SIG-M5 treated with dmso at 0.1 percent for 504 hours (cell line): ENCODE data around the gene UFSP2.

Experiments used
- DNase-seq: peaks from one replicate; lab custom pipeline; 2025; ENCODE audit not compliant: unreplicated experiment; lab: John Stamatoyannopoulos, UW

UFSP2 gene, protein sequence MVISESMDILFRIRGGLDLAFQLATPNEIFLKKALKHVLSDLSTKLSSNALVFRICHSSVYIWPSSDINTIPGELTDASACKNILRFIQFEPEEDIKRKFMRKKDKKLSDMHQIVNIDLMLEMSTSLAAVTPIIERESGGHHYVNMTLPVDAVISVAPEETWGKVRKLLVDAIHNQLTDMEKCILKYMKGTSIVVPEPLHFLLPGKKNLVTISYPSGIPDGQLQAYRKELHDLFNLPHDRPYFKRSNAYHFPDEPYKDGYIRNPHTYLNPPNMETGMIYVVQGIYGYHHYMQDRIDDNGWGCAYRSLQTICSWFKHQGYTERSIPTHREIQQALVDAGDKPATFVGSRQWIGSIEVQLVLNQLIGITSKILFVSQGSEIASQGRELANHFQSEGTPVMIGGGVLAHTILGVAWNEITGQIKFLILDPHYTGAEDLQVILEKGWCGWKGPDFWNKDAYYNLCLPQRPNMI

DNA sequence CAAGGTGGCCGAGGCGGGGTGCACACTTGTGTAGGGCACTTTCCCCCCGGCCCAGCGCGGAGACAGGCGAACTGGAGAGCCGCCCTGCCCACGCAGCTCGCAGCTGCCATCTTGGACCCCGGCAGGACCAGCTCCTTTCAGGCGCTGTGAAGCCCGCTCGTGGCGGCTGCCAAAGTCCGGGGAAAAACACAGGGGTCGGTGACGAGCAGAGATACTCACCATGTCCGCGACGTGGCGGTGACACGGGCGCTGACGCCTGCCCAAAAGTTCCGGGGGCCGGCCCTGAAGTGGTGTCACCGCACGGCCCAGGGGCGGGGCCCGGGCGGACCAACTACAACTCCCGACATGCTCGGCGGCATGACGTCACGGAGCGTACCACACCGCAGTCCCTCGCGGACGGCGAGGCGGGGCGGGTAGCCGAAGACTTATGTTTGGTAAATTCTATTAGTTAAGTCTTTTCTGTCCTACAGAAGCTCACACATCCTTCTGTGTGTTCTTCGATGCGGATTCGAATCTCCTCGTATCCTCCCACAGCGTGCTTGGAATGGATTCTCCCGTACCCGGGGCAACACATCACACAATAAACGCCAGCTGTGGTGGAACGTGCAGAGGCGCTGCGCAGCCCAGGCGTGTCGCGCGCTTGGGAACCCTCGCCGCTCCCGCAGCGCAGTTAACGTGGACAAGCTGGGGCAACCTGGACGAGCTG, at the start of gene UFSP2:
TSS of gene UFSP2 (minus strand) at position 318 of the 706 bp plus-strand sequence. CDS start at position 222, 96 bp downstream.
- peak; percentile 80 for DNase-seq

DNA sequence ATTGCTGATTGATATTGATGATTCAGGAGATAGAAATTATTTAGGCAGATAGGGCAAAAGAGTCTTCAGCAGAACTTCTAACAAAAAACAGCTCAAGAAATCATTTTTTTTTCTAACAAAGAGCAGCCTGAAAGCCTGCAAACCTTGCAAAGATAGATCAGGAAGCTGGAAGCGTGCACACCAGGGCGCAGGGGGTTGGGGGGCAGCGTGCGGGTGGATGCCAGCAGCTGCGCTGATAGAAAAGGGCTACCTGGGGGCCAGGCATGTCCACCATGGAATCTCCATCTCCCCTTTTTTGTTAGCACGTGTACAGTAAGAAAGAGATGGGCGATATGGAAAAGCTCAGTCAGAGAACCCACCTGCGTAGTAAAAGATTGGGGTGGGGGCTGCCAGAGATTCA, 47.5 kb upstream of the UFSP2 start:
- DNase-seq = no peak

DNA sequence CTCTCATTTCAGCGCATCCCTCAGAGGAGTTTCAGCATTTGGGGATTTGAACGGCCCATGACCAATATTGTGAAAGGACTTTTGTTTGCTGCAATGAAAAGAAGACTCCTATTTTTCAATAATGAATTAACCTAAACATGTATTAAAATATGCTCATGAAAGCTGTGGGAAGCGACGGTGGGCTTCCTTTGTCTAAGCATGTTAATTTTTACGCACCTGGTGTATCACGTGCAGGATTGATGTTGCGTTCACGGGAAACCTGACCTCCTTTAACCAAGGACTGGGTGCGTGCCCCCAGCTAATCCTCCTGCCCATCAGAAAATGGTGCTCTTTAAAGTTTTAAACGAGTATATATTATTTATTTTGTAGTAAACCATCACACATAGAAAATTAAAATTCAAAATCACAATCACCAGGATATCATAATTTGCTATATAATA, 46.4 kb upstream of the UFSP2 start:
- no peak for DNase-seq

DNA sequence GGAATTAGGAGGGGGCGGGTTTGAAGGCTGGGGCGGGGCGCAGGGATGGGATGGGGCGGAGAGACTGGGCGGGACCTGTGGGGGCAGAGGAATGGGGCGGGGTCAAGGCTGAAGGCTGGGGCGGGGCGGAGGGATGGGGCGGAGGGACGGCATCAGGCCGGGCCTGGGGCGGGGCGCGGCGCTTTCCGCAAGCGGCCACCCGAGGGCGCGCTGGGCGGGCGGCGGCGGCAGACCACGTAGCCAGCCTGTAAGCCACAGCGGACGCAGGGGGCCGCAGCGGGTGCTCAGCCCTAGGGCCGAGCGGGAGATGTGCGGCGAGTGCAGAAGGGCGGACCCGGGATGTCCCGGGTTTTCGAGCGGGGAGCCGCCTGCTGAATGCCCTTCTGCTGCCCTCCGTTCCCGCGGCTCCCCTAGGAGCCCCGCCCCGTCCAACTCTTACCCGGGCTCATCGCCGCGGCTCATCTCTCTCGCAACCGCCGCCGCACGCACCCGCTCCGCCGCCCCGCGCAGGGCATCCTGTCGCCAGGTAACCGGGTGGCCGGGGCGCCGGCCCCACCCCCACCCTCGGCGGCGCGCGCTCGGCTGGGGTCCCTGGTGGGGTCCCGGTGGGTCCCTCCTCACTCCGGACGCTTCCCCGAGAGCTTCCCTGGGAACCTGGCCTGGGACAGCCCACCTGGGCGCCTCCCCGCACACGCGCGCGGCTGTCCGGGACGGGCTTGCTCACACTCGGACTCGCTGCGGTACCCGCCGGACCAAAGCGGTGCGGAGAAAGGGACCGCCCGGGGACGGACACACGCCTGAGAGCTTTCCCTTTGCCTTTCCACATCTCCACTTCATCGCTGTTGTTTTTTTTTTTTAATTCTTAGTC, 45.7 kb upstream of the UFSP2 start, which contains the start of gene CCDC110:
TSS of gene CCDC110 (minus strand) at position 499 of the 868 bp plus-strand sequence. CDS start at position 449, 50 bp downstream.
- peak; percentile 78 for DNase-seq

DNA sequence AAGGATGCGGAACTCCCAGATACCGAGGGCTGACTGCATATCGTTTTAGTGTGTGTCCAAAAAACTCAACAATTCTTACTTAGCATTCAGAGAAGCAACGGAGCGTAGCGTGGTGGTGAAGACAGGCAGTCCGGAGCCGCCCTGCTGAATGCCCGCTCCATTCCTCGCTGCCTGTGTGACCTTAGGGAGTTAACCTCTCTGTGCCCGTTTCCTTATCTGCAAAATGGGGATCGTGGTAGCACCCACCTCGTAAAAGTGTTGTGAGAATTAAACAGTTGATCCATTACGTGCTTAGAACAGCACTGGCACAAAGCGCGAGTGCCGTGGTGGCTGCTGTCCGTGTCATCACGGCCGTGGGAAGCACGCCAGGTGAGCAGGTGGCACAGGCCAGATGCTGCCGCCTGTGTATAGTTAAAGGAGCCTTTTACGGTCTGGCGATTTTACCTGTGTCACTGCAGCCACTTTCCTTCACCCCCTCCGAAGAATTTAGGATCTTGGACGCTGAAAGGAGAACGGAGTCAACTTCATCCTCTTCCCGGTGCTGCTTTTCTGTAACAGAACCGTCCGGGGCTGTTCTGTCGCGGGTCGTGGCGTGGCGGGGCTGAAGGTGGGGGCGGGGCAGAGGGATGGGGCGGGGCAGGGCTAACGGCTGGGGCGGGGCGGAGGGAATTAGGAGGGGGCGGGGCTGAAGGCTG, 44.9 kb upstream of the UFSP2 start:
- DNase-seq = no peak

DNA sequence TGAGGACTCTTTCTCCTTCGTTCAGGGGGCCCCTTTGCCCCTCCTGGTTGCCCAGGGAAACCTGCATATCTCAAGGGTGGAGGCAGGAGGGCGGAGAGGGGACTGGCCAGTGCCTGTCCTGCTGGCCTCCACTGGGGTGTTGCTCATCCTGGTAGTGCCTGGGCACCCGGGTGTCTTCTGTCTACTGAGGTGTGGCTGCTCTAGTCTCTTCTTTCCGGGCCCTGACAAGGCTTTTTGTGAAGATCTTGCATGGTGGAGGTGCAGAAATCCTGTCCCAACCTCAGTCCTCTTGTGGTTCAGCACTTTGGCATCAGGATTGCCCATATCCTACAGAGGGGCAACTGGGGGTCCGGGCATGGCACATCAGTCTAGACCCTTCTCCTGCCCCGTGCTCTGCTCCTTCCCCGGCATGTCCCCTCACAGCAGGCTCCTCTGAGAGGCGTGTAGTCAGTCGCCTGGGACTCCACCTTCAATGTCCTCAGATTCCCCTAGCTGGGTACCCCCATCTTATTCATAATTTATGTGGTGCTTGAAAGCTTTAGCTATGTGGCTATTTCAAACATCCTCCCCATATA, 43.9 kb upstream of the UFSP2 start:
- DNase-seq = no peak

DNA sequence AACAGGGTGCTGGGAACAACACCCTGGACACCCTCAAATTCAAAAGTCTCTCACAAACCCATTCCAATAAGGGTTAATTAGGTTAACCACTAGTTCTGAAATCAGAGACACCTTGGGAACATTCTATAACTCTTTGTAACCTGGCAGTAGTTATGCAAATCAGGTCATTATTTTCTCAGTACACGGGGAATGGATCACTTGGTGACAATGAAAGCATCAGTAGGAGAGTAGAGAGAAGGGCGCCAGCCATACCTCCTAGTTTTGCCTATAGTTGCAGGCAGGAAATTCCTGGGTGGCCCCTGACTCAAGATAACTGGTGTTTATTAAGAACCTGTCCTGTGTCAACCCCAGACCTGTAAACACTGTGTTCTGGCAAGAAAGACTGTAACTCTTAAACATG, 43.2 kb upstream of the UFSP2 start:
- no peak for DNase-seq

DNA sequence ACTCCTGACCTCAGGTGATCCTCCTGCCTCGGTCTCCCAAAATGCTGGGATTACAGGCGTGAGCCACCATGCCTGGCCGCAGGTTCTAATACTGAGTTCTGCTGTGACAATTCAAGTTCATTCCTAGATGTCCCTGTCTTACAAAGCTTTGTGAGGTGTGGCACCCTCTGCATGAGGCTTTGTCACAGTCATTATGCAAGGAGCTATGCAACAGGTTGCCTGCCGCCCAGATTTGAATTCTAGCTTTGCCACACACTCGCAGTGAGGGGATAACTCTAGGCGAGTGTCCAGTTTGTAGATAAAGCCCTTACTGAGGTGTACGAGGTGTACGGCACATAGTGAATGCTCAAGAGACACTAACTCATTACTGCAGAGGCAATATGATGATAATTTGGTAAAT, 42.2 kb upstream of the UFSP2 start:
- DNase-seq = no peak

DNA sequence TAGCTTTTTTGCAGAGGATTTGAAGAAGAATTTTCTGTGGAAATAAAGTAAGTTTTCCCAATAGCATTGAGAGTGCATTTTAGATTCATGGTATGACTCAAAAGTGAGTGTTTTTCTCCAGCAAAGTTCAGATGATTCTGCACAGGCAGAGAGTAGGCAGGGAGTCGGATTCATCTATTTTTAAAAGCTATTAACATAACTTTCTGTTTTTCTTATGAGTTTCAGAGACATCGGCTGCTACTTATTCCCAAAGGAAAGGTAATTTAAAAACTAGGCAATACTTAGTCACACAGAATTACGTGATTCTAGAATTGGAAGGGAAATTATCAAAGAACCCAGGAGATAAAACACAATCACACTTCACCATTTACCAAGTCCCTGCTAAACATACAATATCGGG, 41.3 kb upstream of the UFSP2 start:
- no peak for DNase-seq

DNA sequence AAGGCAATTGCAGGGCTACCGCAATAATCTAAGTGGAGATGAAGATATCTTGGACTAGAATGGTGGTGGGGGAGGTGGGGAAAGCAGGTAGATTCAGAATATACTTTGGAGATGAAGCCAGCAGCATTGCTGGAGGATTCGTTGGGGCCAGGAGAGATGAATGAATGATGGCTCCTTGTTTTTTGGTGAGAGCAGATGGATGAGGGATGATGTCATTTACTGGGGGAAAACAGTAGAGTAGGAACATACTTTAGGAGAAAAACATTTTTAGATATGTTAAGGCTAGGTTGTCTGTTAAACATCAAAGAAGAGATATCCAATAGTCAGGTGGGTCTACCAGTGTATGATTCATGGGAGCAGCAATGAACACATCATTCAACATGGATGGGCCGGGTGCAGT, 39.9 kb upstream of the UFSP2 start:
- DNase-seq = no peak

DNA sequence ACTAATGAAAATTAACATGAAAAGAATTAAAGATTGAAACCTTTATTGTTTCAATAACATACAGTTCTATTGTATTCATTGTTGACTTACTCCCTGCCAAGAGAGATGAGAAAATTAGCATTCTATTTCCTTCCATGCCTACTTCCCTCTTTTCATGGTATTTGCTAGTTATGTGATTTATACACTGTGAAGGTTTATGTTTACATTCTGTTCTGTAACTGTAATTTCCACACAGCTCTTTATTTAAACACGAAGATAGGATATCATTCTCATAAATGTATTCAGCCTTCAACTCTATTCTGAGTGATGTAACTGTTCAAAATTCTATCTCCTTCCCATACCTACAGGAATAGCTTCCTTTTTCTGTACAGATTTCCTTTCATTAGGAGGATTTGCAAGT, 39.1 kb upstream of the UFSP2 start:
- no peak for DNase-seq

DNA sequence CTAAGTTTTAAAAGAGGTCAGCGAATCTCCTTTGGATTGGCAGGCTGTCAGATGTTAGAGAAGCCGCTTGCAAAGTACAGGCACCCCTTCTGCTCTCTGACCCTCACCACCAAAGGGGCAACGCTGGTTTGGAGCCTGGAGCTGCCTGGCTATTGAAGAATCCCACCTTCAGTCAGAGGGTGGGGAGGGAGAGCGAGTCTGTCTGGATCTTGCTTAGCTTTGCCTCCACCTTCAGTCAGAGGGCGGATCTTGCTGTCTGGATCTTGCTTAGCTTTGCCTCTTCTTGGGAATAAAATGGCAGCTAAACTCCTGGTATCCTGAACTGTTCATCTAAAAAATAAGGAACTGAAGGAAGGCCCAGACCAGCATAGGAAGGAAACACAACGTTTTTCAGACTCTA, 38.4 kb upstream of the UFSP2 start:
- no peak for DNase-seq

DNA sequence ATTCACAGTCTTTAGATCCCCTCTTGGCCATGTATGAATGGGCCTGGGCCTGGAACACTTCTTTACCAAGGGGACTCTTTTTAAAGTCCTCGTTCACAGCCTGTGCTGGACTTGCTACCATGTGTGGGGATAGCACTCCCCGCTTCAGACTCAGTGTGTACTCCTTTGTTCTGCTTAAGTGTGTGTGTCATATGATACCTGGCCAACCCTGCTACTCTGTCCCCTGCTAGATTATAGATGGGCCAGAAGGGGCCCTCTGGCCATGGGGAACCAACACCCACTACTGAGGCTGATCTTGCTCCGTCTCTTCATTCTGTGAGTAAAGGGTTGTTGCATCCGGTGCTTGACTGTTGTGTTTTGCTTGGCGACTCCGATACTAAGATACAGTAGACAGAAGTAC, 37.8 kb upstream of the UFSP2 start:
- no peak for DNase-seq

DNA sequence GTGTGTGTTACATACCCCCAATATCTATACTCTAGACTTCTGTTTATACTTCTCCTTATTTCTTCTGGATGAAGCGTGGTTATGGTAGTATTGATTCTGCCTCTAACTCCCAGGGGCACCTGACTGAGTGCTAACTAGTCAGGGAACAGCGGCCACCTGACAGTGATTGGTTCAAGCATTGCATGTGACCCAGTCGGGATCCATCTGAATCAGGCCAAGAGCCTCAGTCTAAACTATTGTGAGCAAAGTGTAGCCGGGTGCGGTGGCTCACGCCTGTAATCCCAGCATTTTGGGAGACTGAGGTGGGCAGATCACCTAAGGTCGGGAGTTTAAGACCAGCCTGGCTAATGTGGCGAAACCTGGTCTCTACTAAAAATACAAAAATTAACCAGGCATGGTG, 35.8 kb upstream of the UFSP2 start:
- DNase-seq = no peak

DNA sequence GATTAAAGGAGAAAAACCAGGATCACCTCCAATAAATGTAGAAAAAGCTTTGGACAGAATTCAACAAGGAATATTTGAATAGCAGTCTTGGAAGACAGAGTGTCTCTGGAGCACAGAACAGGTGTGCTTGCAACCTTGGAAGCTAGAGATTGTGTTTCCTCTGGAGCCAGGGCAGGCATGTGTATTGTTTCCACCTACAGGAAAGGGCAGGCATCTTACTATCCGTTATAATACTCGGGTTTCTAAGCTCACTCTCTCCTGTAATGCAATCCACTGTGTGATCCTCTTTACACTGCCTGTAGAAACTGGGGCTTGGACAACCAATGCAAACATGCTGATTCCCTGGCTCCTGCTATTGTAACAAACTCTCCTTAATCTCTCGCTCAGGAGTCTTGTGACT, 31.4 kb upstream of the UFSP2 start:
- DNase-seq = no peak

DNA sequence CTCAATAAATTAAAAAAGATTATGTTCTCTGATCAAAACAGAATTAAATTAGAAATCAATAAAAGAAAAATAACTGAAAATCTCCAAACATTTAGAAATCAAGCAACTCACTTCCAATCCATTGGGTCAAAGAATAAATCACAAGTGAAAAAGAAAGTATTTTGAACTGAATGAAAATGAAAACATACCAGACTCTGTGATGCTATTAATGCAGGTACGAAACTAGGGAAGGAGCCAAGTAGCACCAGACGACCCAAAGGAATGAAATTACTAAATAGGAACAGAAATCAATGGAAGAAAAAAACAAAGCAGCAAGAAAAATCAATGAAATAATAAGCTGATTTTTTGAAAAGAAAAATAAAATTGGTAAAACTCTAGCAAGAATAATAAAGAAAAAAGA, 30.4 kb upstream of the UFSP2 start:
- DNase-seq = no peak

DNA sequence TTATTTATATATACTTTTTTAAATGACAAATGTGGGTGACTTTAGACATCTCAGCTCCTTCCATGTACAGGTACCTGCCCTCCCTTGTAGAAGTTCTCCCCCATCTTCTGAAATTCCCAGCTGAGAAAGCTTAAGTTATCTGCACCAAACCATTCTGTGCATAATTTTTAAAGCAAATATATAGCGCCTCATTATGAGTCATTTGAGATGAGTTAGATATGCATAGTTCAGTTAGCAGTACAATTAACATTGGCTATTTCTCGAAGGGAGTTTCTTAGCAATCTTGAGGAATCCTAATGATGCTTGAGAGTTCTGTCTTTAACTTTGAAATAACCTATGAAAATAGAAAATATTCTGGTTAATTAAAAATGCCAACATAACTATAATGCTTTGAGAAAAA, 19.4 kb upstream of the UFSP2 start:
- DNase-seq = no peak

DNA sequence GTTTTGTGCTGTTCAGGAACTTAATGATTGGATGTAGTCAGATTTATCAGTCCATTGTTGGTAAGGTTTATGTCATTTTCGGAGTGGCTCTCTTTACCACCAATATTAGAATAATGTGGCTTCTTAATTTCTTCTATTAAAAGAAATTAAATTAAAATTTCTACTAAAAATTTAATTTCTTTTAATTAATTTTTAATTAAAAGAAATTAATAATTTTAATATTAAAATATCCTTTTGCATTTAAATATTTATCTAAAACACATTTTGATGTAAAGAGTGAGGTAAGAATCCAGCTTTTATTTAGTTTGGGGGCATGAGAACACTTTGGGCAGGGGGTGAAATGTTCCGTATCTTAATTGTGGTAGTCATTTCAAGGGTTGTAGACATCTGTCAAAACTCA, 15.7 kb upstream of the UFSP2 start:
- DNase-seq = no peak

DNA sequence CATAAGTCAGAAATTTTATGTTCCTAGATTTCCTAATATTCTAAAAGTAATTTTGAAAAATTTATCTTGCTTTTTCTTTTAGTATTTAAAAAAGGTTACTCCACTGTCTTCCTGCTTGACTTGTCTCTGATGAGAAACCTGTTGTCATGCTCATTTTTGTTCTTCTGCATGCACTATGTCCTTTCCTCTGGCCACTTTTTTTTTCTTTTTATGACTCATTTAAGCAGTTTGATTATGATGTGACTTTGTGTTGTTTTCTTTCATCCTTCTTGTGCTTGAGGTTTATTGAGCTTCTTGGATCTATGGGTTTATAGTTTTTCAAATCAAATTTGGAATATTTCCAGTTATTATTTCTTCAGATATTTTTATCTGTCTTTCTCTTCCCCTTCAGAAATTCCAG, 12.0 kb upstream of the UFSP2 start:
- no peak for DNase-seq

DNA sequence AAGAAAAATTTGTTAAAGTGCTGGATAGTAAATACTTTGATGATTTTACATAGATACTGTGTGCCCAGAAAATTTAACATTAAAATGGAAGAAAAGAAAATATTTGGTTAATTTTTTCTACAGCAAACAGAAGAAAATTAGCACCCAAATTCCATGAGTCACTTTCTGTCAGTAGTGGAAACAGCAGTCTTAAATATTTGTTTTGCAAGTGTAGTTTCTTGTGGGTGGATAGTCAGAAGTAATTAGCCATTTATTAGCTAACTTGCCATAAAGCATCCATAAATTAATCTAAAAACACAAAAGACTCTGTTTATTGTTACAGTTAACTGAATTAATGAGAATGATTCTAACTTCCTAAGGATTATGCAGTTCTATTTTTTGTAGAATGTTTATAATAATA, 9.7 kb upstream of the UFSP2 start:
- DNase-seq = no peak
